ENCODE measurements around the gene HLX. TPM values are rescaled to one million over a fixed set of nuclear protein-coding genes. Genes with fewer than 3 reads are reported as not detected.

The HLX gene
- polyA plus RNA-seq, 1 of the 3 experiments (the other 2 are of a cell fraction): 21.4 TPM

GRCh38 chr1:220838578-220838977, 40.7 kb upstream of the HLX start:
- Histone ChIP-seq H4K20me1 (ENCODE audit: insufficient read depth) (no peaks in the 10 kb centered on the region), H3K27me3 (ENCODE audit: insufficient read depth) (no peaks in the 10 kb centered on the region), H3K4me3 (ENCODE audit: low read depth in 2 of 2, low read length in 1 of 2) (no peak overlapping the region), H3K36me3 (replicated peaks in 1 of 2; ENCODE audit: control insufficient read depth in 1 of 2, insufficient read depth in 2 of 2, low read length in 1 of 2) (no peaks in the 10 kb centered on the region), H3F3A (replicated peaks; ENCODE audit: insufficient read depth) (no peaks in the 10 kb centered on the region), H3K79me2 (ENCODE audit: insufficient read depth) (no peaks in the 10 kb centered on the region), H3K9ac (no peak overlapping the region), H3K9me2 (no peaks in the 10 kb centered on the region), H3K4me1 (ENCODE audit: control insufficient read depth in 1 of 2, insufficient read depth in 2 of 2, low read depth in 1 of 2, low read length in 1 of 2) (peaks cover 0 to under 1% of the 10 kb centered on the region in 2 experiments; a peak in 1 of 4 replicates), H3K9me3 (no peaks in the 10 kb centered on the region), H3K27ac (ENCODE audit: low read depth in 2 of 2, low read length in 1 of 2) (no peak overlapping the region), H2AFZ (ENCODE audit: low read depth) (no peak overlapping the region), H3K4me2 (no peak overlapping the region)
- WGBS (ENCODE audit: low lambda C conversion rate): 82% methylated on average over 5 of the region's 5 CpGs
- CTCF ChIA-PET: no interaction called here
- no peak for DNase-seq
- POLR2A ChIA-PET: no interaction called here
- TF ChIP-seq MAX (IDR thresholded peaks at IDR 0.05; ENCODE audit: low read depth): no peak
- no peak for TF ChIP-seq REST (IDR thresholded peaks at IDR 0.05; ENCODE audit: low read depth, low read length)
- no peak for TF ChIP-seq YY1 (IDR thresholded peaks at IDR 0.05; ENCODE audit: low read depth)
- TF ChIP-seq EP300 (IDR thresholded peaks at IDR 0.05; ENCODE audit: borderline replicate concordance in 1 of 2, low read depth in 1 of 2, low read length in 1 of 2): no peak
- no peak for TF ChIP-seq PBX3 (IDR thresholded peaks at IDR 0.05)
- TF ChIP-seq GABPA (IDR thresholded peaks at IDR 0.05; ENCODE audit: low read depth): no peak
- TF ChIP-seq MXI1 (IDR thresholded peaks at IDR 0.05; ENCODE audit: low read depth, low read length): no peak
- no peak for TF ChIP-seq RAD21 (IDR thresholded peaks at IDR 0.05; ENCODE audit: low read length)
- TF ChIP-seq RCOR1 (IDR thresholded peaks at IDR 0.05; ENCODE audit: low read length): no peak
- TF ChIP-seq CTCF (IDR thresholded peaks at IDR 0.05): no peak
- TF ChIP-seq TAF1 (IDR thresholded peaks at IDR 0.05; ENCODE audit: borderline replicate concordance, low read depth, low read length): no peak
- no peak for TF ChIP-seq EZH2phosphoT487 (IDR thresholded peaks at IDR 0.05; ENCODE audit: borderline replicate concordance, low read depth)
- no peak for TF ChIP-seq CHD2 (IDR thresholded peaks at IDR 0.05; ENCODE audit: low read length, partially characterized antibody)
- TF ChIP-seq FOXM1 (IDR thresholded peaks at IDR 0.05; ENCODE audit: low read depth): no peak
- no peak for TF ChIP-seq SIN3A (IDR thresholded peaks at IDR 0.05; ENCODE audit: borderline replicate concordance, low read depth, low read length)
- no peak for TF ChIP-seq TCF12 (IDR thresholded peaks at IDR 0.05)
- TF ChIP-seq ELF1 (IDR thresholded peaks at IDR 0.05): no peak

Data from SK-N-SH (cell line).